OCI-LY7 (cell line): ENCODE measurements around the gene HMCN1. TPM values are rescaled to one million over a fixed set of nuclear protein-coding genes. Genes with fewer than 3 reads are reported as not detected.

Source experiments
- BruUV-seq: library from RNA; stranded (reverse); fragments of 400-500 nt; replicated peaks from 2 replicates; lab custom pipeline; 2021; lab: Mats Ljungman, UMichigan
- CTCF ChIA-PET: fragments of 300-600 bp; sonication (Branson Sonifier 250); formaldehyde crosslinking; loops from one replicate; lab custom pipeline; 2022; ENCODE audit warnings: antibody characterized with exemption; ENCODE audit not compliant: unreplicated experiment; lab: Charles Lee
- POLR2A ChIA-PET: fragments of 300-600 bp; sonication (Branson Sonifier 250); formaldehyde crosslinking; loops from one replicate; lab custom pipeline; 2022; ENCODE audit warnings: antibody characterized with exemption; lab: Charles Lee
- DNase-seq: peaks from one replicate; pipeline ENCODE4 v3.0.0-alpha.2; 2015; ENCODE audit warnings: low spot score
- H2AFZ ChIP-seq: fragments of 200-600 bp; sonication (generic), shearing (Covaris generic); 2 replicates; pipeline ENCODE4 v1.6.1; 2014; ENCODE audit warnings: mild to moderate bottlenecking, antibody characterized with exemption, low read length, moderate library complexity
- H3K27ac ChIP-seq: fragments of 200-600 bp; sonication (generic); 2 replicates; pipeline ENCODE4 v1.5.1; 2014; ENCODE audit warnings: mixed run types, low read depth, mild to moderate bottlenecking, moderate library complexity, low read length, inconsistent platforms; ENCODE audit not compliant: poor library complexity, severe bottlenecking
- H3K36me3 ChIP-seq: fragments of 200-600 bp; sonication (generic); 2 replicates; pipeline ENCODE4 v1.6.1; 2014; ENCODE audit warnings: mild to moderate bottlenecking, antibody characterized with exemption, low read length, moderate library complexity, mixed read lengths; ENCODE audit not compliant: insufficient read depth
- H3K4me1 ChIP-seq: fragments of 200-600 bp; sonication (generic); 2 replicates; pipeline ENCODE4 v1.5.1; 2014; ENCODE audit warnings: mild to moderate bottlenecking, low read length; ENCODE audit not compliant: insufficient read depth, poor library complexity, severe bottlenecking
- H3K4me2 ChIP-seq: fragments of 200-600 bp; sonication (generic); 2 replicates; pipeline ENCODE4 v1.6.1; 2014; ENCODE audit warnings: mild to moderate bottlenecking, low read length
- H3K4me3 ChIP-seq: fragments of 200-600 bp; sonication (generic); 2 replicates; pipeline ENCODE4 v1.5.1; 2014; ENCODE audit warnings: mild to moderate bottlenecking, low read depth, low read length; ENCODE audit not compliant: poor library complexity, severe bottlenecking
- H3K79me2 ChIP-seq: fragments of 200-600 bp; sonication (generic); 2 replicates; pipeline ENCODE4 v1.6.1; 2016; ENCODE audit warnings: low read depth, mild to moderate bottlenecking, low read length, moderate library complexity, mixed read lengths; ENCODE audit not compliant: insufficient read depth
- H3K9me2 ChIP-seq: fragments of 200-600 bp; sonication (generic); 2 replicates; pipeline ENCODE4 v1.6.1; 2016; ENCODE audit warnings: mild to moderate bottlenecking, low read length, mixed read lengths; ENCODE audit not compliant: insufficient read depth
- H3K9me3 ChIP-seq: fragments of 200-600 bp; sonication (generic); 2 replicates; pipeline ENCODE4 v1.6.1; 2014; ENCODE audit warnings: mild to moderate bottlenecking, mixed run types, low read length, mixed read lengths
- H4K20me1 ChIP-seq: fragments of 200-600 bp; sonication (generic); 2 replicates; pipeline ENCODE4 v1.6.1; 2014; ENCODE audit warnings: mild to moderate bottlenecking, antibody characterized with exemption, low read length, moderate library complexity, mixed read lengths; ENCODE audit not compliant: insufficient read depth
- EZH2phosphoT487 ChIP-seq: fragments of 200-600 bp; sonication (generic); IDR thresholded peaks from 2 replicates; pipeline ENCODE4 v1.6.1; 2018; ENCODE audit warnings: low read depth, borderline replicate concordance, mild to moderate bottlenecking, mixed run types, antibody characterized with exemption, low read length, moderate library complexity, mixed read lengths
- intact Hi-C: fragments of 100-400 bp; cut with micrococcal nuclease; formaldehyde crosslinking; loops from one replicate; pipeline ENCODE4 v1.10.0; 2022; ENCODE audit not compliant: unreplicated experiment
- total RNA-seq, 2 experiments: library from RNA; depleted of rRNA in 1 of 2; stranded (reverse); fragments of >200 nt in 1 of 2; shearing (Covaris generic) in 1 of 2; gene quantifications; 2 replicates each; pipeline ENCODE4 v1.2.3, GENCODE V29; 2014 to 2022
- TF ChIP-seq, protein P1 (sequence below): fragments of 200-600 bp; sonication (generic); conservative IDR thresholded peaks from 2 replicates; pipeline ENCODE4 v1.5.1; 2014; ENCODE audit warnings: mild to moderate bottlenecking, antibody characterized with exemption, low read length, moderate library complexity, mixed read lengths

Gene HMCN1
- total RNA-seq, 2 experiments from 2014 or later, result 0.02 TPM; not detected in 1

- DNase-seq, result no peak
- no peaks in the 10 kb centered on the region for H3K79me2 ChIP-seq
- H3K27ac ChIP-seq, result no peak overlapping the region
- no peak for TF ChIP-seq EZH2phosphoT487
- TF ChIP-seq, protein P1, sequence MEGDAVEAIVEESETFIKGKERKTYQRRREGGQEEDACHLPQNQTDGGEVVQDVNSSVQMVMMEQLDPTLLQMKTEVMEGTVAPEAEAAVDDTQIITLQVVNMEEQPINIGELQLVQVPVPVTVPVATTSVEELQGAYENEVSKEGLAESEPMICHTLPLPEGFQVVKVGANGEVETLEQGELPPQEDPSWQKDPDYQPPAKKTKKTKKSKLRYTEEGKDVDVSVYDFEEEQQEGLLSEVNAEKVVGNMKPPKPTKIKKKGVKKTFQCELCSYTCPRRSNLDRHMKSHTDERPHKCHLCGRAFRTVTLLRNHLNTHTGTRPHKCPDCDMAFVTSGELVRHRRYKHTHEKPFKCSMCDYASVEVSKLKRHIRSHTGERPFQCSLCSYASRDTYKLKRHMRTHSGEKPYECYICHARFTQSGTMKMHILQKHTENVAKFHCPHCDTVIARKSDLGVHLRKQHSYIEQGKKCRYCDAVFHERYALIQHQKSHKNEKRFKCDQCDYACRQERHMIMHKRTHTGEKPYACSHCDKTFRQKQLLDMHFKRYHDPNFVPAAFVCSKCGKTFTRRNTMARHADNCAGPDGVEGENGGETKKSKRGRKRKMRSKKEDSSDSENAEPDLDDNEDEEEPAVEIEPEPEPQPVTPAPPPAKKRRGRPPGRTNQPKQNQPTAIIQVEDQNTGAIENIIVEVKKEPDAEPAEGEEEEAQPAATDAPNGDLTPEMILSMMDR, result no peak
- no peaks in the 10 kb centered on the region for H3K9me2 ChIP-seq
- H3K4me2 ChIP-seq, result no peak overlapping the region
- H3K36me3 ChIP-seq, result no peaks in the 10 kb centered on the region
- H3K4me1 ChIP-seq, result no peaks in the 10 kb centered on the region
- intact Hi-C loops, result no loop called here
- no peak overlapping the region for H3K4me3 ChIP-seq
- ChIA-PET POLR2A (interaction anchor here (0.5 kb wide), 1 partner anchor 17 kb away, joined by 4 read pairs; no protein-coding TSS in a partner anchor), CTCF (no interaction called here)
- H4K20me1 ChIP-seq, result no peaks in the 10 kb centered on the region
- no peaks in the 10 kb centered on the region for H3K9me3 ChIP-seq
- no TSS peak for BruUV-seq
- no peak overlapping the region for H2AFZ ChIP-seq
Observed at GRCh38 chr1:185785586-185785985, 51.4 kb downstream of the HMCN1 start.

DNA sequence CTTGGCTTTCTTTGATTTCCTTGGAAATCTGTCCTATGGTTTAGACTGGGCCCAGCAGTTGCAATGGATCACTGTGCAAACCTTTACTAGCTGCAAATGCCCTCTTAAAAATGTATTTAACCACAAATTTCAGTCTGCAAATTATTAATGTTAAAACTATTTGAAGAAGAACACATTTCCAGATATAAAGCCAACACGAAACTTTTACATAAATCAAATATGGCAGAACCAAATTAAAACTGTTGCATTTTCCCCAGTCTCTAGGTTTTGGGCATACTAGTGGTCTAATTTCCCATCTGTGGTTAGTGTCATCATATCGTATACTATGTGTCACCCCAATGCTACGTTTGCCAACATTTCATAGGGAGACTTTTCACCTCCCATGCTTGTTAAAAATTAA, 52.3 kb downstream of the HMCN1 start:
- Histone ChIP-seq H3K36me3 (no peaks in the 10 kb centered on the region), H3K9me3 (no peaks in the 10 kb centered on the region), H3K4me3 (no peak overlapping the region), H3K79me2 (no peaks in the 10 kb centered on the region), H3K4me1 (no peaks in the 10 kb centered on the region), H3K4me2 (no peak overlapping the region), H4K20me1 (no peaks in the 10 kb centered on the region), H3K9me2 (no peaks in the 10 kb centered on the region), H3K27ac (no peak overlapping the region), H2AFZ (no peak overlapping the region)
- DNase-seq, result no peak
- intact Hi-C loops, result no loop called here
- no peak for TF ChIP-seq EZH2phosphoT487
- TF ChIP-seq, protein P1, result no peak
- CTCF ChIA-PET, result no interaction called here
- BruUV-seq, result no TSS peak
- POLR2A ChIA-PET, result interaction anchor here (0.6 to 0.7 kb wide), 2 partner anchors 271 to 728 kb away, joined by 4 read pairs; no protein-coding TSS in a partner anchor

DNA sequence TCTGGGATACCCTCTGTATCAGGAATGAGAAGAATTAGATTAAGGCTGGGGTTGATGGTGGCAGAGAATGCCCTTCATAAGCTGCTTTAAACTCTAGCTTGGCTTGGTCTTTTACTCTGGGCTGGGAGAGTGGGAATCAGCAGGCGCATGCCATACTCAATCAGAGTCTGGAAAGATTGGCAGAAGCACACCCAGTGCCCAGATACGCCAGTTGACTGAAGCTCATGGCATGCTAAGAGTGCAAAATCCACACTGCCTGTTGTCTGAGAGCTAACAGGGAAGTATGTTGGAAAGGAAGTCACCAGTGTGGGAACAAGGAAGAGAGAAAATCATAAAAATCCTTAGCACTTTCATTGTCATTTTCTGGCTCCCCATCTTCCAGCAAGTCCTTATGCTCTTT, 53.0 kb downstream of the HMCN1 start:
- Histone ChIP-seq H2AFZ (no peak overlapping the region), H4K20me1 (no peaks in the 10 kb centered on the region), H3K9me3 (no peaks in the 10 kb centered on the region), H3K36me3 (no peaks in the 10 kb centered on the region), H3K4me3 (no peak overlapping the region), H3K27ac (no peak overlapping the region), H3K9me2 (no peaks in the 10 kb centered on the region), H3K79me2 (no peaks in the 10 kb centered on the region), H3K4me1 (no peaks in the 10 kb centered on the region), H3K4me2 (no peak overlapping the region)
- CTCF ChIA-PET, result no interaction called here
- no peak for DNase-seq
- TF ChIP-seq, protein P1, result no peak
- no peak for TF ChIP-seq EZH2phosphoT487
- POLR2A ChIA-PET, result interaction anchor here (0.7 to 0.8 kb wide), 3 partner anchors 12 to 68 kb away, joined by 3 read pairs; no protein-coding TSS in a partner anchor
- no TSS peak for BruUV-seq
- intact Hi-C loops, result no loop called here
